Astrocyte (in vitro differentiated cells and primary cell): Measurements from ENCODE around the gene COL27A1. TPM values are rescaled to one million over a fixed set of nuclear protein-coding genes. Genes with fewer than 3 reads are reported as not detected.

ENCODE experiments used
- DNase-seq: peaks from one replicate; pipeline ENCODE4 v3.0.0-alpha.2; 2010; ENCODE audit warnings: low read depth
- FAIRE-seq: peaks from 2 replicates; lab custom pipeline; 2011; peaks lifted over from hg19 to GRCh38; lab: Jason Lieb, UNC
- H2AFZ ChIP-seq: 2 replicates; pipeline ENCODE4 v1.6.0; 2012; ENCODE audit warnings: low read depth, low read length, inconsistent platforms
- H3K27ac ChIP-seq: 2 replicates; pipeline ENCODE4 v1.5.1; 2011; ENCODE audit warnings: low read depth, low read length, inconsistent platforms
- H3K27me3 ChIP-seq: 2 replicates; pipeline ENCODE4 v1.6.0; 2011; ENCODE audit warnings: low read length, inconsistent platforms; ENCODE audit not compliant: insufficient read depth
- H3K36me3 ChIP-seq: 2 replicates; pipeline ENCODE4 v1.5.1; 2011; ENCODE audit warnings: low read length, inconsistent platforms; ENCODE audit not compliant: insufficient read depth
- H3K4me1 ChIP-seq: 2 replicates; pipeline ENCODE4 v1.5.1; 2011; ENCODE audit warnings: low read length, inconsistent platforms; ENCODE audit not compliant: insufficient read depth
- H3K4me2 ChIP-seq: 2 replicates; pipeline ENCODE4 v1.6.0; 2012; ENCODE audit warnings: low read length, inconsistent platforms
- H3K4me3 ChIP-seq: 2 replicates; pipeline ENCODE4 v1.5.1; 2011; ENCODE audit warnings: low read depth, mild to moderate bottlenecking, low read length, inconsistent platforms; ENCODE audit not compliant: insufficient read depth
- H3K79me2 ChIP-seq: 2 replicates; pipeline ENCODE4 v1.6.0; 2012; ENCODE audit warnings: mild to moderate bottlenecking, low read length, inconsistent platforms; ENCODE audit not compliant: insufficient read depth
- H3K9ac ChIP-seq: 2 replicates; pipeline ENCODE4 v1.6.0; 2012; ENCODE audit warnings: mild to moderate bottlenecking, low read length, inconsistent platforms
- H3K9me3 ChIP-seq: 2 replicates; pipeline ENCODE4 v1.5.1; 2012; ENCODE audit warnings: low read depth, mild to moderate bottlenecking, low read length, inconsistent platforms; ENCODE audit not compliant: insufficient read depth
- H4K20me1 ChIP-seq: 2 replicates; pipeline ENCODE4 v1.6.0; 2012; ENCODE audit warnings: low read length, inconsistent platforms; ENCODE audit not compliant: insufficient read depth
- H3K27ac Mint-ChIP-seq: one replicate; pipeline ENCODE4 v1.8.0; 2021; ENCODE audit warnings: mild to moderate bottlenecking, mixed read lengths; ENCODE audit not compliant: unreplicated experiment
- H3K27me3 Mint-ChIP-seq: one replicate; pipeline ENCODE4 v1.8.0; 2021; ENCODE audit warnings: low read depth, mixed read lengths; ENCODE audit not compliant: unreplicated experiment
- H3K36me3 Mint-ChIP-seq: one replicate; pipeline ENCODE4 v1.8.0; 2021; ENCODE audit warnings: low read depth, mixed read lengths; ENCODE audit not compliant: unreplicated experiment
- H3K4me1 Mint-ChIP-seq: one replicate; pipeline ENCODE4 v1.8.0; 2021; ENCODE audit warnings: low read depth, mixed read lengths; ENCODE audit not compliant: unreplicated experiment
- H3K4me3 Mint-ChIP-seq: one replicate; pipeline ENCODE4 v1.8.0; 2021; ENCODE audit warnings: mild to moderate bottlenecking, moderate library complexity, mixed read lengths; ENCODE audit not compliant: unreplicated experiment
- H3K9me3 Mint-ChIP-seq: one replicate; pipeline ENCODE4 v1.8.0; 2021; ENCODE audit warnings: mild to moderate bottlenecking, mixed read lengths; ENCODE audit not compliant: unreplicated experiment
- CTCF ChIP-seq: IDR thresholded peaks from 2 replicates; pipeline ENCODE4 v1.5.1; 2011; ENCODE audit warnings: low read depth, mild to moderate bottlenecking, inconsistent platforms, low read length, moderate library complexity; ENCODE audit not compliant: insufficient read depth
- EZH2 ChIP-seq: IDR thresholded peaks from 2 replicates; pipeline ENCODE4 v1.6.1; 2012; ENCODE audit warnings: mild to moderate bottlenecking, low read length, inconsistent platforms; ENCODE audit not compliant: insufficient read depth
- total RNA-seq: library from RNA; stranded (reverse); gene quantifications from 2 replicates; pipeline ENCODE4 v1.2.1, GENCODE V29; 2021

COL27A1 gene
- total RNA-seq, 1 donor from 2014 or later, result 31.2 TPM

- FAIRE-seq (no peak), DNase-seq (no peak)
- TF ChIP-seq CTCF (no peak), EZH2 (no peak)
- H3K9ac ChIP-seq, result no peak overlapping the region
- H3K4me1 ChIP-seq, result no peaks in the 10 kb centered on the region
- H3K9me3 ChIP-seq, result no peaks in the 10 kb centered on the region
- H3K4me2 ChIP-seq, result no peak overlapping the region
- no peak overlapping the region for H3K4me3 Mint-ChIP-seq
- H3K9me3 Mint-ChIP-seq, result peaks cover 8% of the 10 kb centered on the region
- no peaks in the 10 kb centered on the region for H3K79me2 ChIP-seq
- H3K4me3 ChIP-seq, result no peak overlapping the region
- peaks cover 9% of the 10 kb centered on the region for H4K20me1 ChIP-seq
- no peaks in the 10 kb centered on the region for H3K27me3 Mint-ChIP-seq
- no peaks in the 10 kb centered on the region for H3K27me3 ChIP-seq
- H3K36me3 ChIP-seq, result no peaks in the 10 kb centered on the region
- H3K36me3 Mint-ChIP-seq, result peaks cover 40% of the 10 kb centered on the region
- no peak overlapping the region for H3K27ac Mint-ChIP-seq
- peaks cover 8% of the 10 kb centered on the region for H3K4me1 Mint-ChIP-seq
- no peak overlapping the region for H2AFZ ChIP-seq
- no peak overlapping the region for H3K27ac ChIP-seq
Measured at GRCh38 chr9:114192539-114192938, 37.2 kb downstream of the COL27A1 start.

- peaks cover 8% of the 10 kb centered on the region for H3K4me1 Mint-ChIP-seq
- no peaks in the 10 kb centered on the region for H3K27me3 Mint-ChIP-seq
- Histone ChIP-seq H3K4me3 (no peak overlapping the region), H3K36me3 (no peaks in the 10 kb centered on the region), H3K27ac (no peak overlapping the region), H3K79me2 (no peaks in the 10 kb centered on the region), H3K9me3 (no peaks in the 10 kb centered on the region), H3K27me3 (no peaks in the 10 kb centered on the region), H3K4me2 (no peak overlapping the region), H4K20me1 (peaks cover 9% of the 10 kb centered on the region), H3K9ac (no peak overlapping the region), H3K4me1 (no peaks in the 10 kb centered on the region), H2AFZ (no peak overlapping the region)
- DNase-seq, result no peak
- H3K4me3 Mint-ChIP-seq, result no peak overlapping the region
- no peak overlapping the region for H3K27ac Mint-ChIP-seq
- peaks cover 41% of the 10 kb centered on the region for H3K36me3 Mint-ChIP-seq
- FAIRE-seq, result no peak
- TF ChIP-seq CTCF, result no peak
- peaks cover 8% of the 10 kb centered on the region for H3K9me3 Mint-ChIP-seq
Measured at GRCh38 chr9:114193090-114193489, 37.8 kb downstream of the COL27A1 start.

GRCh38 chr9:114196117-114196516 is 40.8 kb downstream of the COL27A1 start:
- Histone ChIP-seq H3K79me2 (no peaks in the 10 kb centered on the region), H3K9ac (no peak overlapping the region), H3K4me3 (no peak overlapping the region), H3K4me2 (no peak overlapping the region), H3K36me3 (no peaks in the 10 kb centered on the region), H3K4me1 (peaks cover 8% of the 10 kb centered on the region), H3K9me3 (no peaks in the 10 kb centered on the region), H3K27ac (no peak overlapping the region), H3K27me3 (no peaks in the 10 kb centered on the region), H2AFZ (no peak overlapping the region), H4K20me1 (peaks cover 10% of the 10 kb centered on the region)
- H3K36me3 Mint-ChIP-seq, result peaks cover 51% of the 10 kb centered on the region
- no peaks in the 10 kb centered on the region for H3K27me3 Mint-ChIP-seq
- FAIRE-seq, result no peak
- H3K4me1 Mint-ChIP-seq, result peaks cover 15% of the 10 kb centered on the region
- no peaks in the 10 kb centered on the region for H3K9me3 Mint-ChIP-seq
- H3K27ac Mint-ChIP-seq, result no peak overlapping the region
- H3K4me3 Mint-ChIP-seq, result no peak overlapping the region
- DNase-seq, result no peak
- no peak for TF ChIP-seq EZH2
- no peak for TF ChIP-seq CTCF
